Neural progenitor cell (in vitro differentiated cells): ENCODE results near the gene MPRIP. TPM values are rescaled to one million over a fixed set of nuclear protein-coding genes. Genes with fewer than 3 reads are reported as not detected.

Experiments
- DNase-seq: peaks from one replicate; pipeline ENCODE4 v3.0.0-alpha.2; 2016; ENCODE audit warnings: low spot score
- H2AFZ ChIP-seq: fragments of 200-600 bp; sonication (generic); replicated peaks from 2 replicates; pipeline ENCODE4 v1.6.1; 2016; ENCODE audit warnings: antibody characterized with exemption
- H3F3A ChIP-seq: fragments of 200-600 bp; sonication (generic); 2 replicates; pipeline ENCODE4 v1.6.1; 2016; ENCODE audit warnings: antibody characterized with exemption, low read depth
- H3K27ac ChIP-seq: fragments of 200-600 bp; sonication (generic); 2 replicates; pipeline ENCODE4 v1.5.1; 2016; ENCODE audit warnings: mild to moderate bottlenecking
- H3K27me3 ChIP-seq: fragments of 200-600 bp; sonication (generic); 2 replicates; pipeline ENCODE4 v1.6.1; 2016; ENCODE audit warnings: mild to moderate bottlenecking, moderate library complexity
- H3K36me3 ChIP-seq: fragments of 200-600 bp; sonication (generic); 2 replicates; pipeline ENCODE4 v1.5.1; 2016
- H3K4me1 ChIP-seq: fragments of 200-600 bp; sonication (generic); 2 replicates; pipeline ENCODE4 v1.6.1; 2016; ENCODE audit warnings: mixed run types
- H3K4me2 ChIP-seq: fragments of 200-600 bp; sonication (generic); 2 replicates; pipeline ENCODE4 v1.6.1; 2016
- H3K4me3 ChIP-seq: fragments of 200-600 bp; sonication (generic); 2 replicates; pipeline ENCODE4 v1.5.1; 2016
- H3K79me2 ChIP-seq: fragments of 200-600 bp; sonication (generic); 2 replicates; pipeline ENCODE4 v1.6.1; 2016; ENCODE audit warnings: low read depth
- H3K9ac ChIP-seq: fragments of 200-600 bp; sonication (generic); 2 replicates; pipeline ENCODE4 v1.6.1; 2016
- H3K9me3 ChIP-seq: fragments of 200-600 bp; sonication (generic); 2 replicates; pipeline ENCODE4 v1.5.1; 2016; ENCODE audit warnings: low read depth
- H4K20me1 ChIP-seq: fragments of 200-600 bp; sonication (generic); 2 replicates; pipeline ENCODE4 v1.6.1; 2016; ENCODE audit warnings: low read depth
- H3K27ac Mint-ChIP-seq: 3 replicates; pipeline ENCODE4 v1.8.0; 2021; ENCODE audit warnings: mixed read lengths
- H3K27me3 Mint-ChIP-seq: 2 replicates; pipeline ENCODE4 v1.8.0; 2022; ENCODE audit warnings: low read depth, mild to moderate bottlenecking, inconsistent platforms, moderate library complexity, mixed read lengths; ENCODE audit not compliant: insufficient read depth
- H3K36me3 Mint-ChIP-seq: 3 replicates; pipeline ENCODE4 v1.8.0; 2021; ENCODE audit warnings: mixed read lengths
- H3K4me1 Mint-ChIP-seq: 3 replicates; pipeline ENCODE4 v1.8.0; 2021; ENCODE audit warnings: mixed read lengths
- H3K4me3 Mint-ChIP-seq: 3 replicates; pipeline ENCODE4 v1.8.0; 2021; ENCODE audit warnings: mild to moderate bottlenecking, moderate library complexity, mixed read lengths
- H3K9me3 Mint-ChIP-seq: 3 replicates; pipeline ENCODE4 v1.8.0; 2020; ENCODE audit warnings: mixed read lengths
- CTCF ChIP-seq: fragments of 200-600 bp; sonication (generic); IDR thresholded peaks from 2 replicates; pipeline ENCODE4 v1.5.1; 2017; ENCODE audit warnings: antibody characterized with exemption, mild to moderate bottlenecking
- EZH2 ChIP-seq: fragments of 200-600 bp; sonication (generic); IDR thresholded peaks from 2 replicates; pipeline ENCODE4 v1.6.1; 2017; ENCODE audit warnings: antibody characterized with exemption, mild to moderate bottlenecking, moderate library complexity
- EZH2phosphoT487 ChIP-seq: fragments of 200-600 bp; sonication (generic); IDR thresholded peaks from 2 replicates; pipeline ENCODE4 v1.6.1; 2017; ENCODE audit warnings: antibody characterized with exemption
- total RNA-seq: library from RNA; depleted of rRNA; stranded (reverse); fragments of >200 nt; gene quantifications from 2 replicates; pipeline ENCODE4 v1.2.3, GENCODE V29; 2015; ENCODE audit warnings: low replicate concordance

Gene MPRIP
- total RNA-seq, 1 donor from 2014 or later = 42.1 TPM

GRCh38 chr17:17114592-17115225, 72.5 kb downstream of the MPRIP start:
- H3K36me3 ChIP-seq = no peaks in the 10 kb centered on the region
- H3K79me2 ChIP-seq = peaks cover 38% of the 10 kb centered on the region
- no peak for DNase-seq
- H4K20me1 ChIP-seq = peaks cover 14% of the 10 kb centered on the region
- no peaks in the 10 kb centered on the region for H3K9me3 Mint-ChIP-seq
- no peaks in the 10 kb centered on the region for H3K9me3 ChIP-seq
- no peaks in the 10 kb centered on the region for H3F3A ChIP-seq
- H3K27ac Mint-ChIP-seq = no peak overlapping the region
- no peak overlapping the region for H3K9ac ChIP-seq
- H3K27me3 ChIP-seq = no peaks in the 10 kb centered on the region
- H3K4me1 Mint-ChIP-seq = peaks cover 18% of the 10 kb centered on the region
- peaks cover 12% of the 10 kb centered on the region for H3K4me1 ChIP-seq
- H3K27me3 Mint-ChIP-seq = no peaks in the 10 kb centered on the region
- peaks cover 2% of the 10 kb centered on the region for H3K36me3 Mint-ChIP-seq
- TF ChIP-seq CTCF (no peak), EZH2 (no peak), EZH2phosphoT487 (no peak)
- H3K27ac ChIP-seq = no peak overlapping the region
- H3K4me3 ChIP-seq = no peak overlapping the region
- H3K4me2 ChIP-seq = no peak overlapping the region
- no peak overlapping the region for H2AFZ ChIP-seq
- H3K4me3 Mint-ChIP-seq = no peak overlapping the region

- H3K36me3 Mint-ChIP-seq = peaks cover 2% of the 10 kb centered on the region
- H3K9me3 ChIP-seq = no peaks in the 10 kb centered on the region
- no peak overlapping the region for H3K9ac ChIP-seq
- peaks cover 21% of the 10 kb centered on the region for H3K4me1 Mint-ChIP-seq
- no peak overlapping the region for H3K4me2 ChIP-seq
- H3F3A ChIP-seq = no peaks in the 10 kb centered on the region
- H3K4me1 ChIP-seq = peaks cover 12% of the 10 kb centered on the region
- no peaks in the 10 kb centered on the region for H3K27me3 Mint-ChIP-seq
- H3K27me3 ChIP-seq = no peaks in the 10 kb centered on the region
- peaks cover 38% of the 10 kb centered on the region for H3K79me2 ChIP-seq
- H3K4me3 ChIP-seq = no peak overlapping the region
- DNase-seq = no peak
- no peak overlapping the region for H3K27ac ChIP-seq
- TF ChIP-seq EZH2 (no peak), EZH2phosphoT487 (no peak), CTCF (no peak)
- H3K9me3 Mint-ChIP-seq = no peaks in the 10 kb centered on the region
- H3K36me3 ChIP-seq = no peaks in the 10 kb centered on the region
- no peak overlapping the region for H3K4me3 Mint-ChIP-seq
- H2AFZ ChIP-seq = no peak overlapping the region
- no peak overlapping the region for H3K27ac Mint-ChIP-seq
- H4K20me1 ChIP-seq = peaks cover 11% of the 10 kb centered on the region
These were observed 73.4 kb downstream of the MPRIP start for GRCh38 chr17:17115620-17116019.

- H4K20me1 ChIP-seq = peaks cover 19% of the 10 kb centered on the region
- peaks cover 2% of the 10 kb centered on the region for H3K36me3 Mint-ChIP-seq
- no peaks in the 10 kb centered on the region for H3F3A ChIP-seq
- H3K27ac Mint-ChIP-seq = peak overlapping the region; percentile 47
- no peak for DNase-seq
- no peaks in the 10 kb centered on the region for H3K27me3 Mint-ChIP-seq
- H3K4me2 ChIP-seq = no peak overlapping the region
- TF ChIP-seq EZH2phosphoT487 = no peak
- no peak for TF ChIP-seq EZH2
- TF ChIP-seq CTCF = no peak
- H3K9me3 Mint-ChIP-seq = no peaks in the 10 kb centered on the region
- H3K27me3 ChIP-seq = no peaks in the 10 kb centered on the region
- H3K9ac ChIP-seq = no peak overlapping the region
- H3K4me1 Mint-ChIP-seq = peaks cover 23% of the 10 kb centered on the region
- no peak overlapping the region for H2AFZ ChIP-seq
- no peaks in the 10 kb centered on the region for H3K9me3 ChIP-seq
- peaks cover 12% of the 10 kb centered on the region for H3K4me1 ChIP-seq
- peaks cover 44% of the 10 kb centered on the region for H3K79me2 ChIP-seq
- H3K27ac ChIP-seq = no peak overlapping the region
- H3K36me3 ChIP-seq = no peaks in the 10 kb centered on the region
- no peak overlapping the region for H3K4me3 Mint-ChIP-seq
- no peak overlapping the region for H3K4me3 ChIP-seq
These were observed 74.1 kb downstream of the MPRIP start for GRCh38 chr17:17116406-17116805.
